Karpas-422 (cell line): ENCODE results near the gene CLEC4E. TPM values are rescaled to one million over a fixed set of nuclear protein-coding genes. Genes with fewer than 3 reads are reported as not detected.
"Not testable (repeated sequence)": the region's sequence is repeated elsewhere in the genome, so short reads cannot be mapped to it uniquely, and the experiment has no call there.

Experiments used
- DNase-seq: peaks from one replicate; pipeline ENCODE4 v3.0.0-alpha.2; 2015
- H2AFZ ChIP-seq: fragments of 200-600 bp; sonication (generic); 2 replicates; pipeline ENCODE4 v1.6.1; 2014; ENCODE audit warnings: antibody characterized with exemption, low read length, mixed read lengths
- H3K27ac ChIP-seq: fragments of 200-600 bp; sonication (generic); 2 replicates; pipeline ENCODE4 v1.5.1; 2014; ENCODE audit warnings: mild to moderate bottlenecking, low read length, moderate library complexity
- H3K27me3 ChIP-seq: fragments of 200-600 bp; sonication (generic); 2 replicates; pipeline ENCODE4 v1.6.1; 2014; ENCODE audit warnings: low read length, mixed read lengths
- H3K36me3 ChIP-seq: fragments of 200-600 bp; sonication (generic); 2 replicates; pipeline ENCODE4 v1.6.1; 2014; ENCODE audit warnings: low read length, mixed read lengths; ENCODE audit not compliant: insufficient read depth
- H3K4me1 ChIP-seq: fragments of 200-600 bp; sonication (generic); 2 replicates; pipeline ENCODE4 v1.6.1; 2014; ENCODE audit warnings: mild to moderate bottlenecking, low read length, mixed read lengths
- H3K4me2 ChIP-seq: fragments of 200-600 bp; sonication (generic); 2 replicates; pipeline ENCODE4 v1.6.1; 2014; ENCODE audit warnings: low read length, low read depth, mild to moderate bottlenecking; ENCODE audit not compliant: poor library complexity, severe bottlenecking
- H3K4me3 ChIP-seq: fragments of 200-600 bp; sonication (generic); 2 replicates; pipeline ENCODE4 v1.5.1; 2014; ENCODE audit warnings: mild to moderate bottlenecking, antibody characterized with exemption, low read length, mixed read lengths
- H3K79me2 ChIP-seq: fragments of 200-600 bp; sonication (generic); 2 replicates; pipeline ENCODE4 v1.6.1; 2014; ENCODE audit warnings: mild to moderate bottlenecking, low read length, mixed read lengths
- H3K9ac ChIP-seq: fragments of 200-600 bp; sonication (generic); 2 replicates; pipeline ENCODE4 v1.6.0; 2014; ENCODE audit warnings: low read length
- H3K9me2 ChIP-seq: fragments of 200-600 bp; sonication (generic), shearing (Covaris generic); replicated peaks from 2 replicates; pipeline ENCODE4 v1.6.0; 2014; ENCODE audit warnings: mild to moderate bottlenecking, low read length, moderate library complexity; ENCODE audit not compliant: insufficient read depth
- H3K9me3 ChIP-seq: fragments of 300-700, 200-600 bp; sonication (generic); 2 replicates; pipeline ENCODE4 v1.6.1; 2014; ENCODE audit warnings: low read length, mixed read lengths
- H4K20me1 ChIP-seq: fragments of 200-600 bp; sonication (generic); 2 replicates; pipeline ENCODE4 v1.6.1; 2014; ENCODE audit warnings: mild to moderate bottlenecking, antibody characterized with exemption, low read length, low read depth; ENCODE audit not compliant: insufficient read depth
- total RNA-seq: library from RNA; depleted of rRNA; stranded (reverse); fragments of >200 nt; shearing (Covaris generic); gene quantifications from 2 replicates; pipeline ENCODE4 v1.2.3, GENCODE V29; 2014; ENCODE audit warnings: low replicate concordance

Gene CLEC4E
- total RNA-seq, 1 experiment from 2014 or later = 1.4 TPM

DNA sequence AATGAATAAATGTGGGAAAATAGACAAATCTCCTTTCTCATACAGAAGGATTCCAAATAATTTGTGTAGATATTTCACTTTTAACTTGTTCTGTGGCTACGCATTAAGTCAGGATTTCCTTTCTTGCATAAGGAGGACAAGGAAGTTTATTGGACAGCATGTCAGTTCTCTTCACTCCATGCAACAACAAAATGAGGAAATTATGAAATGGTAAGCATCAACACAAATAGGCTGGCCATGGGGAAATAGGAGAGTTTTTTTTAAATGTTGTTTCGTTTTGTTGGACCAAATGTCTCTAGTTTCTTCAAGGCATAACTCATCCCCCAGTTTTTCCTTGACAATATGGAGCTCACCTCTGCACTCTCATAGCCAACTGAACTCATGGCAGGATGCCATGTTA lies 25.3 kb upstream of the CLEC4E start:
- H3K27me3 ChIP-seq, H3K79me2 ChIP-seq, H3K4me2 ChIP-seq, H3K9me2 ChIP-seq, H4K20me1 ChIP-seq, H3K4me1 ChIP-seq, H3K9ac ChIP-seq, H3K27ac ChIP-seq, H2AFZ ChIP-seq, H3K4me3 ChIP-seq, H3K36me3 ChIP-seq, DNase-seq: not testable (repeated sequence)
- peaks cover 16% of the 10 kb centered on the region for H3K9me3 ChIP-seq

DNA sequence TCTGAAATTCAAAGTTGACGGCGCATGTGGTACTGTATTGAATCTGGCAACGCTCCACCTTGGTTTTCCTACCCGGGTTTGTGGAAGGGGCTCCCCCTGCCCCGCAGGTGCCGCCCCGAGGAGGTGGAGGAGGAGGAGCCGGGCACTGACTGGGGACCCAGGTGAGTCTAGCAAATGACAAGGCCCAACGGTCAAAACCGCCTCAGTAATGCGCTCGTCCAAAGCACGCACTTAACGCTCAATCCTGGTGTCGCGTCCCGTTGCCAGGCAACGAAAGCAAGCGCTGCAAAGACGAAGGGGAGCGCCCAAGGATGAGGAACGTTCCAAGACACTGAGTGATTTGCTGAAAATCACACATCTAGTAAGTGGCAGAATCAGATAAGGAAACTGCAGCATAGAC lies 24.0 kb upstream of the CLEC4E start:
- H3K4me1 ChIP-seq = peaks cover 3% of the 10 kb centered on the region; the same call in 1 of the 2 replicates
- H3K9me2 ChIP-seq = no peaks in the 10 kb centered on the region
- no peak for DNase-seq
- H3K9ac ChIP-seq = no peak overlapping the region
- peaks cover 16% of the 10 kb centered on the region for H3K9me3 ChIP-seq
- no peak overlapping the region for H3K4me2 ChIP-seq
- H3K27ac ChIP-seq = no peak overlapping the region
- H4K20me1 ChIP-seq = no peaks in the 10 kb centered on the region
- H2AFZ ChIP-seq = no peak overlapping the region
- H3K4me3 ChIP-seq = no peak overlapping the region
- H3K27me3 ChIP-seq = no peaks in the 10 kb centered on the region
- H3K36me3 ChIP-seq = no peaks in the 10 kb centered on the region; the same call in 1 of the 2 replicates
- H3K79me2 ChIP-seq = no peaks in the 10 kb centered on the region

DNA sequence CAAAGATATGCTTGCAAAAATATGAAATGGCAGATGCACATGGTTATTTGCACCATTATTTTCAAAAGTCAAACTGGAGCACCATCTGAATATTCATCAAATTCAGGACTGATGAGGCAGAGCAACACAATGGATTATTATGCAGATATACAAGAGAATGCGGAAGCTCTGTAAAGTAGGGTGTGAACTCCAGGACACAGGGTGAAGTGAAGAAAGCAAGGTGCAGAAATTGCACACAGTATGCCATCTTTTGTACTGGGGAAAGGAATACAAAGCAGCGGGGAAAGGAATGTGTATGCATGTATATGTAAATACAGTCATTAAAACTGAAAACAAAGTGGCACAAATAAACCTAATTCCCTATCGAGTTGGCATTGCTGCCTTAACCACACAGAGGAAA lies 22.7 kb upstream of the CLEC4E start:
- no peak overlapping the region for H3K27ac ChIP-seq
- no peaks in the 10 kb centered on the region for H4K20me1 ChIP-seq
- H3K4me2 ChIP-seq = no peak overlapping the region
- no peak overlapping the region for H2AFZ ChIP-seq
- peaks cover 16% of the 10 kb centered on the region for H3K9me3 ChIP-seq
- no peak overlapping the region for H3K9ac ChIP-seq
- no peaks in the 10 kb centered on the region for H3K79me2 ChIP-seq
- H3K9me2 ChIP-seq = no peaks in the 10 kb centered on the region
- no peak overlapping the region for H3K4me3 ChIP-seq
- H3K36me3 ChIP-seq = no peaks in the 10 kb centered on the region; the same call in 1 of the 2 replicates
- H3K27me3 ChIP-seq = no peaks in the 10 kb centered on the region
- no peak for DNase-seq
- H3K4me1 ChIP-seq = peaks cover 3% of the 10 kb centered on the region; the same call in 1 of the 2 replicates

DNA sequence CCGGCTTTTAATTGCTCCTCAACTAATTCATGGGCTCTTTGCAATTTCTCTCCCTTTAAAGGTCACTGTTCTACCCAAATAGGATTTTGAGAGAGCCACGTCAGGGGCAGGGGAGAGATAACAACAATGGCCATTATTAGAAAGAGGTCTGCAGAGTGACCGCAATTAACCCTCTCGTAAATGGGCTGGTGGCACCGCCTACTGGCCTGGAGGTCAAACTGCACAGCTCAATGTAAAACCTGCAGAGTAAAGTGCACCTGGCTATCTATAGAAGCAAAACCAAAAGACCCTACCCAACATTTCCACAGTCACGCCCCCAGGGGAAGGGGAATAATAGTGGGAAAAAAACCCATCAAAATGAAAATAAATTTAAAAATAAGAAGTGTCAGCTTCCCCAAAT lies 21.6 kb upstream of the CLEC4E start:
- H3K27me3 ChIP-seq = no peaks in the 10 kb centered on the region
- no peak overlapping the region for H3K4me2 ChIP-seq
- no peaks in the 10 kb centered on the region for H3K79me2 ChIP-seq
- no peaks in the 10 kb centered on the region for H4K20me1 ChIP-seq
- no peak overlapping the region for H2AFZ ChIP-seq
- H3K4me1 ChIP-seq = peaks cover 3% of the 10 kb centered on the region; the same call in 1 of the 2 replicates
- H3K9me3 ChIP-seq = peaks cover 12% of the 10 kb centered on the region
- no peak overlapping the region for H3K9ac ChIP-seq
- no peaks in the 10 kb centered on the region; the same call in 1 of the 2 replicates for H3K36me3 ChIP-seq
- no peak overlapping the region for H3K27ac ChIP-seq
- H3K9me2 ChIP-seq = no peaks in the 10 kb centered on the region
- no peak overlapping the region for H3K4me3 ChIP-seq
- peak; percentile 54 for DNase-seq

DNA sequence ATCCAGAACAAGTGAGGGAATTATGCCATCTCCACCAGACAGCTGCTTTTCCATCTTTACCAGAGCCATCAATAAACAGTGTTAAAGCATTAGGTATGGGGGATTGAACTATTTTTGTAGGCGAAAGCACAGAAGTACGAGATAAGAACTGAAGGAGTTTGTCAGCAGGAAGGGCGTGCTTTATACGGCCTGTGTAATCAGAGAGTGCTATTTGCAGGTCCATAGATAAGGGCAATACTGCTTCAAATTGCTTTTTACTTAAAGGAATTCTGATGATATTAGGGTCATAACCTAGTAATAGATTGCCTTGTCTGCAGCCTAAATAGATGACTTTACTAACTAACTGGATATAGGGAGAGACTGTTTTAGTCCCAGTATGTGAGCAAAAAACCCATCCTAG lies 20.3 kb upstream of the CLEC4E start:
- Histone ChIP-seq H2AFZ (no peak overlapping the region), H3K79me2 (no peaks in the 10 kb centered on the region), H3K27me3 (no peaks in the 10 kb centered on the region), H3K4me2 (no peak overlapping the region), H3K9ac (no peak overlapping the region), H3K4me1 (no peaks in the 10 kb centered on the region), H4K20me1 (no peaks in the 10 kb centered on the region), H3K4me3 (no peak overlapping the region), H3K9me2 (no peaks in the 10 kb centered on the region), H3K36me3 (no peaks in the 10 kb centered on the region; the same call in 1 of the 2 replicates), H3K9me3 (peaks cover 10% of the 10 kb centered on the region), H3K27ac (no peak overlapping the region)
- DNase-seq = no peak

DNA sequence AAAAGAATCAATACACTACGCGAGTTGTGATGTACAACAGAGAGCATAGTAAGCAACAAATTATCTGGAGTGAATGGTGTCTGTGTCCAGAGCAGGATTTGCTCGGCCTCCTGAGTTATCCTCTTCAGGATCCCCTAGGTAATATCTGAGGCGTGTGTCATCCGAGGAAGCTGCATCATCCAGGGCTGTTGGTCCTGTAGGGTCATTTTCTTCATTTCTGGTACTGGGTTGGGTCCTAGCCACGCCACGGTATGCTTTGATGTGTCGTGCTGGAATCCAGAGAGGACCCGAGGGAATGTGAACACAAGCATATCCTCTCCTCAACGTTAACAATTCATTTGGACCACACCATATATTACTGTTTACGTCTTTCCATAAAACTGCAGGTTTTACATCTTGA lies 19.0 kb upstream of the CLEC4E start:
- Histone ChIP-seq H2AFZ (no peak overlapping the region), H3K9ac (no peak overlapping the region), H3K9me2 (no peaks in the 10 kb centered on the region), H3K9me3 (peaks cover 10% of the 10 kb centered on the region), H3K27ac (no peak overlapping the region), H3K27me3 (no peaks in the 10 kb centered on the region), H4K20me1 (no peaks in the 10 kb centered on the region), H3K36me3 (no peaks in the 10 kb centered on the region; the same call in 1 of the 2 replicates), H3K79me2 (no peaks in the 10 kb centered on the region), H3K4me3 (no peak overlapping the region), H3K4me2 (no peak overlapping the region), H3K4me1 (no peaks in the 10 kb centered on the region)
- no peak for DNase-seq

DNA sequence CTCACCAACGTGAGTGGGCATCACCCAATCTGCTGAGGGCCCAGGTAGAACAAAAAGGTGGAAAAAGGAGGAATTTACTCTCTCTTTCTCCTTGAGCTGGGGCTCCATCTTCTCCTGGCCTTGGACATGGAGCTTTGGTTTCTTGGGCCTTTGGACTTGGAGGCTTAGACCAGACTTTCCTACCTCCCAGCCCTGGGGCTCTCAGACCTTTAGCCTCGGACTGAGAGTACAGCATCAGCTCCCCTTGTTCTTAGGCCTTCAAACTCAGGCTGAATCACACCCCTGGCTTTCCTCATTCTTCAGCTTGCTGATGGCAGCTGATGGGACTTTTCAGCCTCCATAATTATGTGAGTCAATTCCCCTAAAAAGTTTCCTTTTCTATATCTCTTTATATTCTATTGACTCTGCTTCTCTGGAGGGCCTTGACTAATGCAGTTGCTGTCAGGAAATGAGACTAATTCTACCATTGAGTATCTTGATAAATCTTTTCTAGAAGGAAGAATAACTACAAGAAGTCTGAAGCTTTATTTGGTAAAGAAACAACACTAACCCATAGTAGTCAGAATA lies 15.9 kb upstream of the CLEC4E start:
- Histone ChIP-seq H3K36me3 (no peaks in the 10 kb centered on the region), H3K9me3 (no peaks in the 10 kb centered on the region), H3K9ac (no peak overlapping the region), H3K27me3 (no peaks in the 10 kb centered on the region), H4K20me1 (no peaks in the 10 kb centered on the region), H3K79me2 (no peaks in the 10 kb centered on the region), H3K9me2 (no peaks in the 10 kb centered on the region), H3K27ac (no peak overlapping the region), H2AFZ (no peak overlapping the region), H3K4me1 (no peaks in the 10 kb centered on the region), H3K4me2 (no peak overlapping the region), H3K4me3 (no peak overlapping the region)
- no peak for DNase-seq

DNA sequence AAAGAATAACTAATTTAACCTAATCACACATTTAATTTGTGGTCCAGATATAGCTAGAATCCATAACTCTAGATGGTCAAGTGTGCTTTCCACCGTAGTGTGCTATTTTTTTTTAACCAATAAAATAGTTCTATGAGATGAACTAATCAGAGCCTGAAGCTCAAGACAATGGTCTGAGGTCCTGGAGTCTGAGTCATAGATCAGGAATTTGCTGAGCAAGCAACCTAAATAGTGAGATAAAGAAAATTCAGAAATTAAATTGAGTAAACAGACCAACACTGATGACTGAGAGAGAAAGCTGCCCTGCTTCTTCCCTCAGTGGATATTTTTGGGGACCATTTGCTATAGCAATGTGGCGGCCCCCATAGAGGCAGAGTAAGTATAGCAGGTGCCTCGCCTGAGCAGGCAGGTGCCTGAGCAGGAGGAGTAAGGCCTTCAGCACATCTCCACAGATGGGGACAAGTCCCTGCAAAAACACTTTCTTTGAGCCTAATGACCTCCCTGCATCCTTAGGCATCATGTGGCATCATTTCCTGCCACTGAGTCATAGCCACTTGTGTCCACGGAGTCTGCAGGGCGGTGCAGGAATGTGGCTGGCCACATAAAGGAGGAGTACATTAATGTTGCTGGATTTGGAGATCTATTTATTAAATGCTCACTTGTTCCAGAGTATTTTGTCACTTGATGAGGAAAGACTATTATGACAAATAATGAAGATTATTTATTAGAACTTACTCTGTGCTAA lies 13.9 kb upstream of the CLEC4E start:
- H3K9ac ChIP-seq = no peak overlapping the region
- H3K27me3 ChIP-seq = no peaks in the 10 kb centered on the region
- H3K4me2 ChIP-seq = no peak overlapping the region
- no peaks in the 10 kb centered on the region for H3K36me3 ChIP-seq
- no peaks in the 10 kb centered on the region for H3K9me3 ChIP-seq
- H2AFZ ChIP-seq = no peak overlapping the region
- H3K9me2 ChIP-seq = no peaks in the 10 kb centered on the region
- no peaks in the 10 kb centered on the region for H4K20me1 ChIP-seq
- H3K27ac ChIP-seq = no peak overlapping the region
- DNase-seq = no peak
- no peaks in the 10 kb centered on the region for H3K4me1 ChIP-seq
- H3K4me3 ChIP-seq = no peak overlapping the region
- no peaks in the 10 kb centered on the region for H3K79me2 ChIP-seq
